Esophagus muscularis mucosa (tissue), 3 donors: ENCODE data around the gene PRRC2B.

ENCODE experiments used
- CTCF ChIP-seq, 3 experiments: fragments of 200-600 bp in 2 of 3; fragments of 450-650 bp in 1 of 3; sonication (generic) in 2 of 3; IDR thresholded peaks; one replicate each; pipeline ENCODE4 v1.5.1; 2017 to 2019; ENCODE audit warnings: antibody characterized with exemption in 3 of 3, mild to moderate bottlenecking in 2 of 3, moderate library complexity in 1 of 3
- POLR2A ChIP-seq: fragments of 450-650 bp; IDR thresholded peaks from one replicate; pipeline ENCODE4 v1.6.1; 2017; ENCODE audit warnings: antibody characterized with exemption, moderate library complexity, mild to moderate bottlenecking, low read depth

- TF ChIP-seq CTCF (IDR thresholded peaks at IDR 0.05) (no peak), POLR2A (no peak)
These were observed 23.2 kb upstream of the PRRC2B start for GRCh38 chr9:131370638-131371037.
